GM19238 (cell line): ENCODE measurements around the gene RNF166.
A peak's percentile ranks its signal among the peaks of the same experiment; 100 is the strongest.

Experiments used
- DNase-seq: peaks from one replicate; pipeline ENCODE4 v3.0.0; 2011; ENCODE audit warnings: low spot score; ENCODE audit not compliant: insufficient read length

RNF166 gene

DNA sequence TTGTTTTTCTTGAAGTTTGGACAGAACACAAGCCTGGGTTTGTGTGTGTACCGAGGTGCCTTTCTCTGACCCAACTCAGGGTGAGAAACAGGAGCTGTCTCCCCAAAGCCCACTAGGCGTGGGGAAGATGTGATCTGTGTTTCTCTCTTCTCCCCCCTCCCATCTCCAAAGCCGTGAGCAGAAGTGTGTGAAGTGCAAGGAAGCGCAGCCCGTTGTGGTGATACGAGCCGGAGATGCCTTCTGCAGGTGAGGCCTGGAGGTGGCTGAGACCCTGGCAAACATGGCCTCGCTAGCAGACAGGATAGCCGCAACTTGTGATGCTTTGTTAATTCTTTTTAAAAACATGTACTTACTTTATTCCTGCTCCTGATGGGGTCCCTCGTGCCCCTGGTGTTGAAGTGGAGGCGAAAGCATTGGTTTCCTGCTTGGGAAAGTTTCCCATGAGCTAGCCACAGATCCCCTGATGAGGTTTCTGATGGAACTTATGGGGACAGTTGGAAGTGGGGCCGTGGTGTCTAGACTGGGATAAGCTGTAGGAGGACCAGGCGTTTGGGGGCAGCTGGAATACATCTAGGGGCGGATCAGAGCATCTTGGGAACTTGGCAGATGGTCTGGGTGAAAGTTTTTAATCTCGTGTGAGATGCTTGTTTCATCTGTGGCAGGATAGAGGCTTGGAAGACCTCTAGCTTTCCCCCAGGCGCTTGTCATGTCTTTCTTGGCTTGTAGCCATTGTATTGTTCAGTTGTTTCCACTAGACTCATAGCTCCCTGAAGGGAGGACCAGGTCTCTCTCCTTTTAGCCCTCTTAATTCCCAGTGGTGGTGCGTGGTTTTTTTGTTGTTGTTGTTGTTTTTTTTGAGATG, 988 bp upstream of the RNF166 start:
- no peak for DNase-seq

DNA sequence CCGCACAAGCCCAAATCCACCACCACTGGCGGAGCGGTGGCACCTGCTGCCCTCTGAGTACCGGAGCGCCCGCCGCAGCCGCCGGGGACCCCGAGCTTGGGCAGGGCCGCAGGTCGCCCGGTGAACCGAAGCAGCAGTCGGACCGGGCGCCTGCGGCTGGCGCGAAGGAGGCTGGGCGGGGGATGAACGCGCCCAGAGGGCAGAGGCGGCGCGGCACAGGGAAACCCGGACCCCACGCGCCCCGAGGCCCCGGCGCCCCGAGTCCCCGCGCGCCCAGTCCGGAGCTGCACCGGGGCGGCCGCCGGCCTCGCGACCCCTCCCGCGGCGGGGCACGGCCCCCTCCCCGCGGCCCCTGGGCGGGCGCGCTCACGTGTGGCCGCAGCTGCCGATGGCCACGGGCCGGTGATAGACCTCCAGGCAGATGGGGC, 393 bp downstream of the RNF166 start:
- no peak for DNase-seq

DNA sequence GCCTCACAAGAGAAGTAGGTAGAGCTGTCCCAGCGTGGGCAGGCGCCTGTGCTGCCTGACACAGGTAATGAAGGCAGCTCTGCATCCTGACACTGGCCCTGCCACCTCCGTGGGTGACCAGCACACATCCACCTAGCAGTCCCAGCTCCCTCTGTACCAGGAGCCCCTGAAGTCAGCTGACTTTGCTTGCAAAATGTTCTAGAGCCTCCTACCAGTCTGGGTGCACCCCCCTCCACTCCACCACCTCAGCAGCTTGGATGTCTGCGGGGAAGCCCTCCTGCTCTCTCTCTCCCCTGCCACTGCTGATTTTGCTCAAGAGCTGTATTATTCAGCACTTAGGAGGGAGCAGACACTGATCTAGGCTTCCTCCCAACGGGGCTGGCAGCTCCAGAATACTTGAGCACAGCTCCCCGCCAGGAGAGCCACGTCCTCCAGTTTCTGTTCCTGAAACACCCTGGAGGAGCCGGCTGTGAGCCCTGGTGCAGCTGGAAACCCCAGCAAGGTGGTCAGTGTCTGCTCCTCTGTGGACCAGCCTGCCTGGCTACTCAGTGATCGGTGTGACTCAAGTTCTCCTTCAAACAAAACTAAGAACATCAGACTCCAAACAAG, 1.0 kb downstream of the RNF166 start:
- no peak for DNase-seq

DNA sequence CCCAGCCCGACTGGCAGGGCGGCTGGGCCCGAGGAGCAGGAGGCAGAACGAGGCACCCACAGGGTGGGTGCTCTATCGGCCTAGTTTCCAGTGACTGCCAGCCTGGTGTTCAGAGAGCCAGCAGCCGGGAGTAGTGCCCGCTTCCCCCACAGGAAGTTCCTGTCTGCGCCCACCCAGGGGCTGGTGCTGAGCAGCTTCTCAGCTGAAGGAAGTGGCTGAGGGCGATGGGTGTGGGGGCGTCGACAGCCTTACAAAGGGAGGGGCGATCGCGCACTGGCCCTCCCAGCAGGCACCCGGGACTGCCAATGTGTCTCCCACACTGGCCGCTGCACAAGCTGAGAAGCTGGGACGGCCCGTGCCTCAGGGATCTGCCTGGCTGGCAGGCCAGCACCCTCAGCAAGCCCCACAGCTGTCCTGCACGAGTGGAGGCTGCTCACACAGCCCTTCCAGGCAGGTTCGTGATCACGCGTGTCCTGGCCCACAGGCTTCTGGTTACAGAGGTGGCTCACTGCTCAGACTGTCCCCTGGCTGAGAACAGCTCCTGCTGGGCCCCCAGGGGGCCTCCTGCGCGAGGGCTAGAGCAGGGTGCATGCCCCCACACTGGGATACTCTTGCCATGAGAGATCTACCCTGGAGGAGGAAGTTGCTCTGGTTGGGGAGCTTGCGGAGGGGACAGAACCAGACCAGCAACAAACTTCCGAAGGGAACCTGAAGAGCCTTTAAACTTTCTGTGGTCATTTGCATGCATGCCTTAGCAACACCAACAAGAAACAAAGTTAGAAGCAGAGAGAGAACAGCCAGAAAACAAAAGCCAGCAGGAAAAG, 2.5 kb downstream of the RNF166 start:
- no peak for DNase-seq

DNA sequence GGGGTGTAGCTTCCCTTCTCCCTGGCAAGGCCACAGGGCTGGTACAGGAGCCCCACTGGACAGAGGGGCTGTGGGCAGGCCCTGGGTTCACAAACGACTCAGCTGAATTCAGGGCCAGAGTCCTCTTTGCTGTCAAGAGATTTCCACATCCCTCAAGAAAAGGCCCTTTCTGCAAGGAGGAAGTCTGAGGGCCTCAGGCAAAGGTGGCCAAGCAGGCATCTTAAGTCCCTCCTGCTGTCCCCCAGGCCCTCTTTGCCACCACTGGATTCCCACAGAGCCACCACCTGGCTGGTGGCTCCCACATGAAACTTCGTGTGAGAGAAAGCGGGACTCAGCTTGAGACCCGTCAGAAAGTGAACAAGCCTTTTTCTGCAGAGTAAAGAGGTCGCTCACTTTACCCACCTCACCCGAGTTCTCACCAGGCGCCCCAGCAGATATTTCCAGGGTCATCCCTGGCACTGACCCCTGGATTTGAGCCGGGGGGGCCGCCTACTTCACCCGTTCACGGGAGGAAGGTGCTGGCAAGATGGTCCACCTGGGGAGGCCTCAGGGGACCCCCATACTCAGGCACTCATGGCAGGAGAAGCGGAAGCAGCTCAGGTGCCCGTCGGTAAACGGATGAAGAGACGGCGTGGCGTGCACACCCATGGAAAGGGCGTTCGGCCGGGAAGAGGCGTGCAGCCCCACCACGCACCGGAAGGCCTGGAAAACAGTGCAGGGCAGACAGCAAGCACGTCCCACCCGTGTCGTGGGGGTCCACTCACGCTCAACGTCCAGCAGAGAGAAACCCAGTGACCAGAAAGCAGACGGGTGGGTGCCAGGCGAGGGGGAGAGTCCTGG, 3.6 kb downstream of the RNF166 start:
- DNase-seq = no peak

DNA sequence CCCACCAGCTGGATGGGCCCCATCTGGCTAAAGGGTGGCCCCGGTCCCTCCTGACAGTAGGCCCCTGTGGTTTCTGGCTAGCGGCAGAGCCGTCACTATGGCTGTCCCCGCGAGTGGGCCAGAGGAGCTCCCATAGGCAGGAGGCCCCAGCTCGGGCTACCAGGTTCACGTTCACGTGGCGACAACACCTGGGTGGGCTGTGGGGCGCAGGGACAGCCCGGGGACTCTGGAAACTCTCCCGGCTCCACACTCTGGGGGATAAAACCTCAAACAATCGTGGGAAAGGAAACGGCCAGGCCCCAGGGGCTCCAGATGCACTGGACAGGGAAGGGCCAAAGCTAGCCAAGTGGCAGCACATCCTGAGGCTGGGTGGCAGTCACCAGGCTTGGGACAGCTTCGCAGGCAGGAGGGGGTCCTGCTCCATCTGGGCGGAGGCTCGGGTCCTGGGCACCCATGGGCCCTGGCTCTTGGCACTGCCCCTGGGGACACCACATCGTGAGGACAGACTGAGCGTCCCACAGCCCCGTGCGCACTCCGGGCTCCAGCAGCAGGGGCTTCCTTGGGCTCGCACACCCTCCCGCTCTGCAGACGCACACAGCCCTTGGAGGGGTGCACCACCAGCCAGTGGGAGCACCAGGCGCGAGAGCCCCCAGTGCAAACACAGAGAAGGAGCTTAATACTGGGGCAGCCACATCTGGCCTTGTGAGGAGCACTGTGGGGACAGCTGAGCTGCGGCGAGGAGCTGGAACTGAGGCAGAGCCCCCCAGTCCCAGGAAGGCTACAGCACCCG, 4.4 kb downstream of the RNF166 start:
- no peak for DNase-seq

DNA sequence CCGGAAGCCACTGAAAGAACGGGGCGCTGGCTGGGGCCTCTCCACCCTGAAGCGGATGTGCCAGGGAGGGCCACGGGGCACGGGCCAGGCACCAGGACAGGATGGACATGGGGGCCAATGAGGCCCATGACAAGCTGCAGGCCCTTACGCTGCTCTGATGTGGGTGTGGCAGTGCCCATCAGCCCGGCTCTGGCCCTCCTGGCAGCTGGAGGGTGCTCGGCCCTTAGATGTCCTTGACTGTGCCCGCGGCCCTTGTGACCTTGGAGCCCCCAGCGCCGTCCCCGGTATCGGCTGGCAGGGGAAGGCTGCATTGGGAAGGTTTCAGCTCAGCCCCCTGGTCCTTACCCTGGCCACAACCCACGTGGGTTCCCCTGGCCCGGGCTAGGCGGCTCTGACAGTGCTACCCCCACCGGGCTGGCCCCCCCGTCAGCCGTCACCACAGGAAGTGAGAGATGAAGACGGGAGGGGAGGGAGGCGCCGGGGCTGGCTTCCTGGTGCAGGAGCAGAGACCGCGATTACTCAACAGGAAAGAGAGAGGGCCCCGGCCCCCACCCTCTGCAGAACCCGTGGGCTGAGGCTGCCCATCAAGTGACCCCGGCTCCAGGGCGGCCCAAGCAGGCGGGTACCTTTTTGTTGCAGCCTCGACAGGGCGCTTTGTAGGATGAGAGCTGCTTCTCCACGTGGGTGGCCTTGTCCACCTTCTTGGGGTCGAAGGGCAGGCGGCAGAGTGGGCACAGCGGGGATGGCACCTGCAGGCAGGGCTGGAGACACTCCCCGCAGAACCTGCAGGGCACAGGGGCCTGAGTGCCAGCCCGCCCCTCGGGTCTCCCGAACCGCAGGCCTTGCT, 5.3 kb downstream of the RNF166 start:
- DNase-seq = peak; percentile 98

DNA sequence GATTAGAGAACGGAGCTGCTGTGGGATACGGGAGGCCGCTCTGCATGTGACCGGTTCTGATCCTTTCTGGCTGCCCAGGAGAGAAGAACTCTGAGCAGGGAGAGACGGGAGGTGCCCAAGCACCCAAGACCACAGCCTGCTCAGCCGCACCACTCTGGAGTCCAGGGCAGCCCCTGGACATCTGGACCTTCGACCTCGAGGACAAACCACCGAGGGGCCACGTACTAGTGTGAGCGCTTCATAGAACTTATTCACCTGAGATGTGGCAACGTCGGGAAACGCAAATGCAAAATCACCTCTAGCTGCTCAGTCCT, 5.9 kb downstream of the RNF166 start:
- DNase-seq = no peak

DNA sequence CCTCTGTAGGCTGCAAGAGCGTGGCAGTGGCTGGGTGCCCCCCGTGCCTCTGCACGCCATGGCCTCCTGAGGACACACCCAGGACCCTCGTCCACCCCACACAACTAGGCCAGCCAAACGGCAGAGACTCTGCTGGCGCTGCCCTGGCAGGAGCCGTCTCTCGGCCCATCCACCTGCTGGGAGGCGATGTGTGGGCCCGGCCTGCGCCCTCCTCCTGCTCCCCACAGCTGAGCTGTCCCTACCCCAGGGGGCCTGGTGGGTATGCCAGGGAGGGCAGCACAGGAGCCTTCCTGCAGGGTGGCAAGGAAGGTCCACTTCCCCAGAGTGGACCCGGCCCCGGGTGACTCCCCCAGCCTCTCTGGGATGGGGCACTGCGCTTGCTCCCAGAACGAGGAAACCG, 7.0 kb downstream of the RNF166 start:
- DNase-seq = no peak

DNA sequence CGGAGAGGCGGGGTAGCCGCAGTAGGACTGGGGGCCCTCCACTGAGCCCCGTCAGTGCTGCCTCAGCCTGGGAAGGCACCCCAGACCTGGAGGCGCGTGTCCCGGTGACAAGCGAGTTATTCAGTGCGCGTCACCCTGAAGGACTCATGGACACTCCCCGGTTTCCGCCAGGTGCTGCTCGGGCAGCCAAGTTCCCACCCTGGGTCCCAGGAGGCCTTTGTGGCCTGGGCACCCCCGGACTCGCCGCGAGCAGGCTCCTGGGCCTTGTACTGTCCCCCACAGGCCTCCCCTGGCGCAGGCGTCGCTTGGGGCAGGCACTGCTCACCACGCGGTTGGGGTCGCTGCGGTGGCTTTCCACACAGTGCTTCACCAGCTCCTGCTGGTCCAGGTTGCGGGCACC, 7.6 kb downstream of the RNF166 start:
- no peak for DNase-seq

DNA sequence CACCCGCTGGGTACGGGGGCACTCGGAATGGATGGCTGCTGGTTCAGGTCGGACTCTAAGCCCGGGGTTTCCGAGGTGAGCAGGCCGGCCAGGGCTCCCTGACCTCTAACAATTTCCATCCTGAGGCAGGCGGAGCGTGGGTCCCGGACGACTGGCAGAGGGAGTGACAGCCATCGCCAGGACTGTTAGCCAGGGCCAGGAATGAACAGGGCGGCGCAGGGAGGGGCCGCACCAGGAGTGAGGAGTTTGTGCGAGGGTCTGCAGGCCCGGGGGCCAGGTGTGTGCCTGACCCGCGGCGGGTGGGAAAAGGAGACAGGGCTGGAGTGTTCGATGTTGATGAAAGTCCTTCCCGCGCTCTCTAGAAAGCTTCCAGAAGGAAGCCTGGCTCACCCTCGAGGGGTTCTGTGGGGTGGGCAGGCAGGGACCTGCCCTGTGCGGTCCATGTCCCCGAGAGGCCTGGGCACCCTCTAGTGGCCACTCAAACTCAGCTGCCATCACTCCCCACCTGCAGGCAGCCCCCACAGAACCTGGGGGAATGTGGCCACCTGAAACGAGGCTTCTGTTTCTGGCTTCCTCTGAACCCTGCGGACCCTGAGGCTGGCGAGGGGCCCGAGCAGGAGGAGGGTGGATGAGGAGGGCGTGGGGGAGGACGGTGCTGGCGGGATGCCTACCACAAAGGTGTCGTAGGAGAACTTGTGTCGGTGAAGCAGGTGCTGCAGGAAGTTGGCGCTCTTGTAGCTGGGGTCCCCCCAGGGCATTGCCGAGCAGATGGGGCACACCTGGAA, 8.2 kb downstream of the RNF166 start:
- DNase-seq = no peak

DNA sequence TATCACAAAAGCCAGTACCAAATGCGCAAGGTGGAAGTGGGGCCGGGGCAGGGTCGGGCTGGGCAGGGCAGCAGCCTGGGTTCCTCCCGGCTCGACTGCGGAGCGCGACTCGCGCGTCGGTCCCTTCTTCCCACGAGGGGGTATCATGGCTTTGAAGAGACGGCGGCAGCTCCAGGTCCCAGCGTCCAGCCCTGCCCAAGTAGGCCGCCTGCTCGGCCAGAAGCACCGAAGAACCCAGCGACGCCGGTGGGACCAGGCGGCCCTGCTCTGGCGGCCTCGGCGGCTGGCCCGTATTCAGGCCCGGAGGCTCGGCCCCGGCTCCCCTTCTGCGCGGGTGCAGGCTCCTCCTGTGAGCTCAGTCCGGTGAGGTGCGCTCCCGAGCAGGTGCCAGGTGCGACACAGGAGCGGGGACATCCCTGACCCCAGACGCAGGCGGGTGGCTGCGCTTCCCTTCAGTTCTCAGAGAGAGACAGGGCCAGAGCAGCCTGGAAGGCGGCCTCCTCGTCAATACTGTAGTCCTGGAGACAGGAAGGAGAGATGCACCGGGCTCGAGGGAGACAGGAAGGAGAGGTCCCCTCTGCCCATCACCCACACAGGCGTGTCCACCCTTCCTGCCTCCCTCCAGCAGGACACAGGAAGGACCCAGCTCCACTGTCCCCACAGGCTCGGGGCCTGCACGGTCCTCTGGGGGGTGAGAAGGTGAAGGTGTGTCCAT, 8.9 kb downstream of the RNF166 start:
- no peak for DNase-seq

DNA sequence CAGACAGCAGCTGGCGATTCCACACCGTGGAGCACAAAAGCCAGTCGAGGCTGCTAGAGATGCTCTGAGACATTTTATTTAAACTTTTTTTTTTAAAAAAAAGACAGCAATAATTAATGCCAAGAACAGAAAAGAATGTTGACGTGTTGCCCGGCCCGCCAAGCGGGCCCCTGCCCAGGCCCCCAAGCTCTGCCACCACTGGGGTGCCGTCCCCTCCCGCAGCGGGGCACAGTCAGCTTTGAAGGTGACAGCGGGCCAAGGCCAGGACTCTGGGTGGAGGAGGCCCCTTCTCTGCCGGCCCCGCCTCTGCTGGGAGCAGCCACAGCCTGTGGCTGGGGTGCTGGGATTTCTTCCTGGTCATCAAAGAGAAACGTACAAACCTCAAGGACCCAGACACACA, 9.8 kb downstream of the RNF166 start:
- DNase-seq = no peak

DNA sequence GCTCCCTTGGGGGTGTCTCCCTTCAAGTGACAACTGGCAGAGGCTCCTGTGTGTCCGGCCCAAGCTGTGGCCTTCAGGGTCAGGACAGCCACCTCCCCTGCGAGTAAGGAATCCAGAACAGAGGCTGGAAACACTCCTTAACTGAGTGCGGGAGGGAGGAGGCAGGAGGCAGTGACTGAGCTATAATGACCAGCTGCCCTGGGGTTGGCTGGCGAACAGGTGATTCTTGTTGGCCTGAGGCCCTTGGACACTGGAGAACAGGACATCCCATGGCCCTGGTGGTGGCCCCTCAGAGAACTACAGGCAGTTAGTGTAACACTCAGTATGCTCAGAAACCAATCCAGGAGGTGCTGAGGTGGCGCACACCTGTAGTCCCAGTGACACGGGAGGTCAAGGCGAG, 10.5 kb downstream of the RNF166 start:
- no peak for DNase-seq

DNA sequence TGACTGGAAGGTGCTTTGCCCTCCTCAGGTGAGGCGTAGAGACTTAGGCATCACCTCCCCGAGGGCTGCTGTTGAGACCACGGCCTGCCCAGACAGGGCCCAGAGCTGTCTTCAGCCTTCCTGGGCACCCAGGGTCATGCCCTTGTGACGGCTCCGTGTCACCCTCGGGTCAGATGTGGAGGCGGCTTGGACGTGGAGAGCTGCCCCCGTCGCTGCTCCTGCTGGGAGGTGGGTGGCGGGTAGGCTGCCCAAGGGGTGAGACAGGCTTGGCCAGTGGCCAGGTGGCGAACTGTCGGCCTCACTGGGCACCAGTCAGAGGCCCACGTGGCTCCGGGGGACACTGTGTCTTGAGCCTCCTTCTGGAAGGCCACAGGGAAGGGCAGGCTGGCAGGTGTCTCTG, 11.0 kb downstream of the RNF166 start:
- DNase-seq = no peak

DNA sequence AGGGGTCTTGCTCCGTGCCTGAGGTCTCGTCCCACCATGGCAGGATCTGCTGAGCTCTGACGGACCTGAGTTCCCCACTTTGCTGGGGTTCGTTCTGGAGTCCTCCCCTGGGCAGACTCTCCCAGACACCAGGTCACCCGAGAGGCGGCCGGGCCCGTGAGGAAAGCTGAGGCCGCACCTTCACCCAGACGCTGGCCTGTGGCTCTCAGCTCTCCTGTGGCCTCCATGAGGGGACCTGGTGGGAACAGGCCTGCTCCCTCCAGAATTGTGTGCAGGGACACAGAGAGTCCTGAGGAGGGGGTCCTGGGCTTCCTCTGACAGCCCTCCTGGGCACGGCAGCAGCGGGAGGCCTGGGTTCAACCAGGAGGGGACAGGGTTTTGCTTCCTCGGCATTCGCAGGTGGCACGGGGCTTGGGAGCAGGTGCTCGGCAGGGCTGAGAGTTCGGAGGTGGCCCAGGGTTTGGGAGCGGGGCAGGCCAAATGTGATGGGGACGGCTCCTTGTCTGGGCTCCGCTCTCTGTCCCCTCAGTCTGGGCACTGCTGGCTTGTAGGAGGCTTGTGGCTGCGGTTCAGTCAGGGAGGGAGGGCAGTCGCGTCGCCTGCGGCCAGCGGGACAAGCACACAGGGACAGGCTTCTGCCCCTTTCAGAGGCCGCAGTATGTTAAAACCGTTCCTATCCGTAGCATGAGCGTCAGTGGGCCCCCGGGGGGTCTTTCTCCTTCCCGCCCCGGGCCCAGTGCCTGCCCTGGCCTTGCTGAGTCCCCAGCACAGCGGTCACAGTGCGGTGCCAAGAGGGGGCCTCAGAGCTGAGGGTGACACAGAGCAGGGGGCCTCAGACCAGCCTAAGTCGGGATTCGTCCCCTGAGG, 11.8 kb downstream of the RNF166 start:
- DNase-seq = no peak

DNA sequence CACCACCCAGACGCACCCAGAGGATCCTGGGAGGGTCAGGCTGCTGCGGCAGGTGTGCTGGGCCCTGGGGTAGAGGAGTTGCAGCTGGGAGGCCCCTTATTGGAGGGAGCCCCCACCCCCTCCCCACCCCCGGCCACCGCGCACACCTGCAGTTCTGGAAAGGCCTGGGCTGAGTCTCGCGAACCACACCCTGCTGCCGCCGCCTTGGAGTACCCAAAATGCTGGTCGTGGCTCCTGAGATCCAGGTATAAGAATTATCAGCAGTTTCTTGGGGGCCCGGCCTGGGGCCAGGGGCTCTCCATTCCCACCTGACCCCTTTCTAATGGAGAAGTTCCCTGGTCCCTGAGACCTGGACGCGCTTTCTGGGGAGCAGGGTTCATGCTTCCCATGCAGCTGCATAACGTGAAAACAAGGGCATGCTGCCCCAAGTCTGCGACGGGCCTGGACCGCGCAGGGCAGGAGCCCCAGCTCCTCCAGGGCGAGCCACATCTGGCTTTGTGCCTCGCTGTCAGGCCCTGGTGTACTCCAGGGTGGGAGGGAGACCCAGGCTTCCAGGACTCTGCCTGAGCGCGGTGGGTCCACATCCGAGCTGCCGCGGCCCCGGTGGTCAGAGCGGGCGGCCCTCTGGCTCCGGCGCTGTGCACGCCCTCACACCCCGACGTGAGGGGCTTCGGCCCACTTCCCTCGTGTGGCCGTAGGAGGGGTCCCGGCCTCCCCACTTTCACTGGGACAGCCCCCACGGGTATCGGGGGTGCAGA, 12.6 kb downstream of the RNF166 start:
- no peak for DNase-seq
